WI38 (cell line): ENCODE data around the gene RANBP3.

Source experiments
- H3K4me3 ChIP-seq: 2 replicates; pipeline ENCODE4 v1.5.1; 2011; ENCODE audit warnings: low read depth, mild to moderate bottlenecking, control low read depth, low read length
- CTCF ChIP-seq: IDR thresholded peaks from 2 replicates; pipeline ENCODE4 v1.5.1; 2012; ENCODE audit warnings: low read depth, mild to moderate bottlenecking, control low read depth, low read length

RANBP3 gene

GRCh38 chr19:6003976-6004375, 26.0 kb upstream of the RANBP3 start:
- TF ChIP-seq CTCF: no peak
- no peak overlapping the region for H3K4me3 ChIP-seq

DNA sequence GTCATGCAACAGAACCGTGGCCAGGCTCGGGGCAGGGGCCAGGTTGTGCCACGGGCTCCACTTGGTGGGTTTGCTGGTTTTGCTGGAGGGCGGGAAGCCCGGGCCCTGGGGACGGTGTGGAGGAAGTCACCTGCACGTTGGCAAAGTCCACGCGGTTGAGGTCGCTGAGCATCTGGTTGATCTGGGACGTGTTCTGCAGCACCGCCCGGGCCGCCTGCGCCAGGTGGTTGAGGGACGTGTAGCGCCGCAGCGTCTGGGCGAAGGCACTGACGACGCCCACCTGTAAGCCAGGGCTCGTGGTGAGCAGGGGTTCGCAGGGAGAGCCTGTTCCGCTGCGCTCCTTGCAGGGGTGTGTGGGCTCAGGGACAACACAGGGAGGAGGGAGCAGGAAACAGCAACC, 24.7 kb upstream of the RANBP3 start:
- TF ChIP-seq CTCF: no peak
- no peak overlapping the region for H3K4me3 ChIP-seq

DNA sequence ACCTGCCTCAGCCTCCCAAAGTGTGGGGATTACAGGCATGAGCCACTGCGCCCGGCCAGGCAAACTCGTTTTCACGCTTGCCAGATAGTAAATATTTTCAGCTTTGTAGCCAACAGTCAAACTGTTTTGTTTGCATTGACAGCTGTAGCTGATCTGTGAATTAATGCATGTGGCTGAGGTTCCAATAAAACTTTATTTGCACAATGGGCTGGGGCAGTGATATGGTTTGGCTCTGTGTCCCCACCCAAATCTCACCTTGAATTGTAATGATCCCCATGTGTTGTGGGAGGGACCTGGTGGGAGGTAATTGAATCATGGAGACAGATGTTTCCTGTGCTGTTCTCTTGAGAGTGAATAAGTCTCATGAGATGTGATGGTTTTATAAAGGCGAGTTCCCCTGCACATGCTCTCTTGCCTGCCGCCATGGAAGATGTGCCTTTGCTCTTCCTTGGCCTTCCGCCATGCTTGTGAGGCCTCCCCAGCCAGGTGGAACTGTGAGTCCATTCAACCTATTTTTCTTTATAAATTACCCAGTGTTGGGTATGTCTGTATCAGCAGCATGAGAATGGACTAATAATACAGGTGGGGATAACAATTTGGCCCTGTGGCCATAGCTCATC, 22.4 kb upstream of the RANBP3 start:
- no peak overlapping the region for H3K4me3 ChIP-seq
- no peak for TF ChIP-seq CTCF

DNA sequence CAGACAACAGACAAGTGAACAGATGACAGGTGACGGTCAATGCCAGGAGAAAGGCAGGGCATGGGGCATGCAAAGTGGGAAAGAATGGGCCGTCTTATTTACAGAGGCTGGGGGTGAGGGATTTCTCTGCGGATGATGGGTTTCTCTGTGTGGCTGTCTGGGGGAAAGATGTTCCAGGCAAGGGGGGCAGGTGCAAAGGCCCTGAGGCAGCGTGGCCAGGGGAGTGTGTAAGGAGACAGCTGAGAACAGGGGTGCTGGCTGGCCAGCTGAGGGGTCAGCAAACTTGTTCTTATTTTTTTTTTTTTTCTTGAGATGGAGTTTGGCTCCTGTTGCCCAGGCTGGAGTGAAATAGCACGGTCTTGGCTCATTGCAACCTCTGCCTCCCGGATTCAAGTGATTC, 21.8 kb upstream of the RANBP3 start:
- no peak overlapping the region for H3K4me3 ChIP-seq
- no peak for TF ChIP-seq CTCF

GRCh38 chr19:5997371-5997770, 19.4 kb upstream of the RANBP3 start:
- H3K4me3 ChIP-seq: no peak overlapping the region
- no peak for TF ChIP-seq CTCF

GRCh38 chr19:5996623-5997320, 18.8 kb upstream of the RANBP3 start:
- no peak for TF ChIP-seq CTCF
- H3K4me3 ChIP-seq: no peak overlapping the region

DNA sequence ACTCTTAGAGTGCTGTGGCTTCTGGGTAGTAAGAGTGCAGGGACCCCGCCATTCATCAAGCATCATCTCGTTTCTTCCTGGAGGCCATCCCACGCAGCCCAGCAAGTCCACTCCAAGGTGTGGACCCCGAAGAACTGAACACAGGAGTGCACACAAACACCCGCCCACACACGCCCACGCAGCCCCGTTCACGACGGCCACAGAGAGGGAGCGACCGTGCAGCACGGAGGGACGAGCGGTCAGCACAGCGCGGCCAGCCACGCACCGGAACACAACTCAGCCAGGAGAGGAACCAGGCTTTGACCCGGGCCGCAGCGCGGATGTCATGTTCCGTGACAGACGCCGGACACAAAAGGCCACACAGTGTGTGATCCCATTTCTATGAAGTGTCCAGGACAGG, 18.2 kb upstream of the RANBP3 start:
- no peak for TF ChIP-seq CTCF
- no peak overlapping the region for H3K4me3 ChIP-seq
